Mononuclear cell (primary cell): ENCODE measurements around the gene HLA-DQA2. TPM values are rescaled to one million over a fixed set of nuclear protein-coding genes. Genes with fewer than 3 reads are reported as not detected.
"Not testable (repeated sequence)": the region's sequence is repeated elsewhere in the genome, so short reads cannot be mapped to it uniquely, and the experiment has no call there.

Source experiments
- H3K27me3 ChIP-seq: 2 replicates; pipeline ENCODE4 v1.6.0; 2011; ENCODE audit warnings: low read length, control low read depth; ENCODE audit not compliant: insufficient read depth
- H3K4me1 ChIP-seq: 2 replicates; pipeline ENCODE4 v1.5.1; 2011; ENCODE audit warnings: mild to moderate bottlenecking, low read length, control low read depth; ENCODE audit not compliant: insufficient read depth
- H3K4me3 ChIP-seq: 2 replicates; pipeline ENCODE4 v1.5.1; 2011; ENCODE audit warnings: mild to moderate bottlenecking, low read length, moderate library complexity
- H3K9me3 ChIP-seq: 2 replicates; pipeline ENCODE4 v1.5.1; 2011; ENCODE audit warnings: low read depth, mild to moderate bottlenecking, control low read depth, low read length
- total RNA-seq: library from RNA; depleted of rRNA; stranded (reverse); fragments of >200 nt; gene quantifications from one replicate; pipeline ENCODE4 v1.2.3, GENCODE V29; 2012

The HLA-DQA2 gene
- total RNA-seq, 1 donor = 4.7 TPM

DNA sequence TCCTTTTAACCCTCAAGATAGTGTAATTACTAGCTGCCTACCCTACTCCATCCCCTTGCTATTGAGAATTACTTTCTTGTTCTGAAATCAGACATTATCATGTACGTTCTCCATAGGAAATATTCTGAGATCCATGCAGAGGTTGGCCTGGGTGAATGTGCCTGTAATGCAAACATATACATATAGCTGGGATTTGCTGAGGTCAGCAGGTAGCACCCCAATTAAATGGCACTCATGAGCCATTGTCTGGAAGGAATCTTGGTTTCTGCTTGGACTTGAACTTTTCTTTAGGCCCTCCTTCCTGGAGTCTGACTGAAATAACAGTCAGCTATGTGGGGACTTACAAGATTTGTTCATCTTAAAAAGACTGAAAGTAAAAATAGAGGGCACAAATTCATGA lies 18.5 kb downstream of the HLA-DQA2 start:
- no peaks in the 10 kb centered on the region for H3K9me3 ChIP-seq
- H3K4me1 ChIP-seq = no peaks in the 10 kb centered on the region
- peaks cover 13% of the 10 kb centered on the region for H3K27me3 ChIP-seq
- no peak overlapping the region for H3K4me3 ChIP-seq

DNA sequence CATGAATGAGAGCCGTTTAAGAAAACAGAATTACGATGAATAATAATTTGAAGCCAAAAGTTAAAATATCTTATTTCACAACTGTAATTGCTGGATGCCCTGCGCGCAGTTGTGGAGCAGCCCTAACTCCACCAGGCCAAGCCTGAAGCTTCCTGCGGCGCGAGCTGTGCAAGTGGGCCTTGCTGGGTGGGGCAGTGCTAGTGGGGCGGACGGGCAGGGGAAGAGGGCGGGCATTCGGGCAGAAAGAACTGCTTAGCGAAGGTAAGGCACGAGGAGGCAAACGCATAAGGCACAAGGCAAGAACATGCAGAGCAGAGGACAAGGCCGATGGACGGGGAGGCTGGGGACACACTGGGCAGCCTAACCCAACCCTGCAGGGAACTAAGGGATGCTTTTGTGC lies 19.9 kb downstream of the HLA-DQA2 start:
- peaks cover 12% of the 10 kb centered on the region for H3K27me3 ChIP-seq
- H3K4me3 ChIP-seq = no peak overlapping the region
- no peaks in the 10 kb centered on the region for H3K4me1 ChIP-seq
- H3K9me3 ChIP-seq = no peaks in the 10 kb centered on the region

GRCh38 chr6:32761548-32761947 lies 20.4 kb downstream of the HLA-DQA2 start:
- H3K4me3 ChIP-seq = no peak overlapping the region

DNA sequence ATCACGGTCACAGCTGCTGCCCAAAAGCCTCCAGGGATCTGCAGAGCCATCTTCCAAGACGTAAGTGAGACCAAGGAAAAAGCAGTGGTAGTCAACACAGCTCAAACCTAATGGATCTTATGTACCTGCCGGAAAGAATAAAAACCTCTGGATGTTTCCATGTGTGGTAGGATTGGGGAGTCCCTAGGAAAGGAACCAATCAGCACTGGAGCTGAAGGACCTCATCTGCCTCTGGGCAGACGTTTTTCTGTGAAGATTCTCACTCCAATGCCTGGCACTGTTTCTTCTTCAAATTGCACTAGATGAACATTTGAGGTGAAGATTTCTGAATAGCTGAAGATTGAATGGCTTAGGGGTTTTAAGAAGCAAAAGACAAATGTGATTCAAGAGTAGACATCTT lies 22.2 kb downstream of the HLA-DQA2 start, which contains the start of gene HLA-DQB2:
Gene HLA-DQB2 (minus strand): TSS at position 112 of the 400 bp plus-strand sequence. CDS start 62 bp downstream, at position 50.
- Histone ChIP-seq H3K27me3 (peaks cover 21% of the 10 kb centered on the region), H3K4me3 (no peak within 1 kb of the TSS), H3K4me1 (no peaks in the 10 kb centered on the region), H3K9me3 (no peaks in the 10 kb centered on the region)

More at GRCh38 chr6:32761548-32761947, 20.4 kb downstream of the HLA-DQA2 start:
- H3K4me1 ChIP-seq = no peaks in the 10 kb centered on the region
- H3K27me3 ChIP-seq = peaks cover 12% of the 10 kb centered on the region
- no peaks in the 10 kb centered on the region for H3K9me3 ChIP-seq

GRCh38 chr6:32764048-32764447 lies 22.9 kb downstream of the HLA-DQA2 start:
- Histone ChIP-seq H3K4me1 (no peaks in the 10 kb centered on the region), H3K4me3 (no peak overlapping the region), H3K9me3 (no peaks in the 10 kb centered on the region), H3K27me3 (peaks cover 27% of the 10 kb centered on the region)

DNA sequence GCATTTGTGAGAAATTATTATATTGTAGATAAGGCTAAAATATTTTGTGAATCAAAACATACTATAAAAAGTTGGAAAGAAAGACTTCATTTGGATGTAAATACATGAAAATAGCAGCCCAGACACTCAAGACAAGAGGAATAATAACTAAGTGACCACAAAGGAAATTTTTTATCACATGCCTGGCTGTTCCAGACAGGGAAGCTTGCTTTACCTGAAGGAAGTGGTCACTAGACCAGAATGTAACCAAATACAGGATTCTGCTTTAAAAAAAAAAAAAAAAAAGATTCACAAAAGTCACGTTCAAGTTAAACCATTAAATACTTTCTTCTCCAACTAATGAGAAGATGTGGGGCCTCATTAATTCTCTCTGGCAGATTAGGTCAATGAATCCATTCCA lies 31.5 kb downstream of the HLA-DQA2 start:
- no peaks in the 10 kb centered on the region for H3K9me3 ChIP-seq
- peaks cover 38% of the 10 kb centered on the region for H3K27me3 ChIP-seq
- no peaks in the 10 kb centered on the region for H3K4me1 ChIP-seq
- H3K4me3 ChIP-seq = no peak overlapping the region

- no peaks in the 10 kb centered on the region for H3K4me1 ChIP-seq
- no peak overlapping the region for H3K4me3 ChIP-seq
- no peaks in the 10 kb centered on the region for H3K9me3 ChIP-seq
- peaks cover 25% of the 10 kb centered on the region for H3K27me3 ChIP-seq
These were observed 33.2 kb downstream of the HLA-DQA2 start for GRCh38 chr6:32774426-32774825.

- no peak overlapping the region for H3K4me3 ChIP-seq
- H3K9me3 ChIP-seq = no peaks in the 10 kb centered on the region
These were observed 33.9 kb downstream of the HLA-DQA2 start for GRCh38 chr6:32775071-32775470.

GRCh38 chr6:32779036-32779435 lies 37.8 kb downstream of the HLA-DQA2 start:
- H3K27me3 ChIP-seq = no peaks in the 10 kb centered on the region
- no peaks in the 10 kb centered on the region for H3K4me1 ChIP-seq
- H3K4me3 ChIP-seq = no peak overlapping the region
- H3K9me3 ChIP-seq = no peaks in the 10 kb centered on the region

More at GRCh38 chr6:32775071-32775470, 33.9 kb downstream of the HLA-DQA2 start:
- no peaks in the 10 kb centered on the region for H3K4me1 ChIP-seq
- peaks cover 18% of the 10 kb centered on the region for H3K27me3 ChIP-seq

- H3K4me1 ChIP-seq, H3K27me3 ChIP-seq, H3K9me3 ChIP-seq, H3K4me3 ChIP-seq: not testable (repeated sequence)
These were observed 41.7 kb downstream of the HLA-DQA2 start for GRCh38 chr6:32782923-32783322.

DNA sequence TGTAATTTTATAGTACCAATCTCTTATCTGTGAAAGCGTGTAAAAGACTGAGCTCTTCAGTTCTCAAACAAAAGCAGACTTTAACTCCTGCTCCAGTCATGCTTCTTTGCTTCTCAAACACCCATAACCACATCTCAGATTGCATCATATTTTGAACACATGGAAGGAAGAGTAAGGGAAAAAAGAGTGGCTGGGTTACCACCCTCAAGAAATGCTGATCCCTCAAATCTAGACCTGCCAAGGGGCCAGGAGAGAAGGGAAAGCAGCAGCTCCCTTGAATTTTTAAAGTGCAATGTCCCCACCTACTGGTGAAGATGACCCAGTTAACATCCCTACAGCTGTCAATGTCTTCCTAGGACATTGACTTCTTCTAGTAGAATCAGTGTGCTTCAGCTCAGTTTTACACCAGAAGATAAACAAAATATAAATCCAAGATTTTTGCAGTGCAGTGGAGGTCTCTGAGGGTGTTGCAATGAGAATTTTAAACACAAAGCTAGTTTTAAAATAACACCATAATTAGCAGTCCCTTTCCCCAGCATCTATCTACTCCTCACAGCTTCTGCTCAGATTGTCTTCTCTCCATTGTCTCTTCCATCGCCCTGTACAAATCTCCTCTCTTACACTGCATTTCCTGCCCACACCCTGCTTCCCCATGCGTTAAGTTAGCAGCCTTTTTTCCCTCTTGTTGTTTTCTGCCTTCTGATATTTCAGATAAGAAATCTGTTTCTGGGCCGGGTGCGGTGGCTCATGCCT lies 44.8 kb downstream of the HLA-DQA2 start:
- Histone ChIP-seq H3K9me3 (no peaks in the 10 kb centered on the region), H3K27me3 (peaks cover 3% of the 10 kb centered on the region), H3K4me3 (no peak overlapping the region), H3K4me1 (no peaks in the 10 kb centered on the region)

GRCh38 chr6:32790306-32790705 lies 49.1 kb downstream of the HLA-DQA2 start:
- Histone ChIP-seq H3K27me3 (peaks cover 3% of the 10 kb centered on the region), H3K4me1 (peaks cover 17% of the 10 kb centered on the region), H3K9me3 (no peaks in the 10 kb centered on the region)

GRCh38 chr6:32792901-32793435 lies 51.8 kb downstream of the HLA-DQA2 start:
- Histone ChIP-seq H3K4me3 (no peak overlapping the region), H3K9me3 (no peaks in the 10 kb centered on the region), H3K27me3 (no peaks in the 10 kb centered on the region), H3K4me1 (peaks cover 38% of the 10 kb centered on the region)

More at GRCh38 chr6:32790306-32790705, 49.1 kb downstream of the HLA-DQA2 start:
- H3K4me3 ChIP-seq = no peak overlapping the region

DNA sequence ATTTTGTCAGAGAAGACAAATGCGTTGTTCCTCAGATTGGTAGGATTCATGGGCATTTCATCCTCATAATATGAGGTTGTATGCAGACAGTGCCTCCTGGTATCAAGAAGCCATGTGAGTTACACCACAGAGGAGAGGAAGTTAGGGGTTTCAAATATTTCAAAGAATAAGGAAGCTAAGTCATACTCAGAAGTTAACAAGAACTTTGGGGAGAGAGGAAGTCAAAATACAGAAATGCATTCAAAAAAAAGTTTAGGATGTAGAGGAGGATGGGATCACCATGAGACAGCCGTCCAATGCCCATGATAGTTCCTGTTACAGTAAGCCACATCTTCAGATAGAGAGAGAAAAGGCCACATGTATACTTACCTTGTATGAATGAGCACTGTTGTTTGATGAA lies 53.3 kb downstream of the HLA-DQA2 start:
- no peaks in the 10 kb centered on the region for H3K27me3 ChIP-seq
- H3K4me1 ChIP-seq = peaks cover 38% of the 10 kb centered on the region
- no peak overlapping the region for H3K4me3 ChIP-seq
- H3K9me3 ChIP-seq = no peaks in the 10 kb centered on the region
